Osteoblast (primary cell): ENCODE measurements around the gene KISS1R. TPM values are rescaled to one million over a fixed set of nuclear protein-coding genes. Genes with fewer than 3 reads are reported as not detected.

Experiments
- DNase-seq: peaks from one replicate; pipeline ENCODE4 v3.0.0; 2011; ENCODE audit warnings: low spot score, mixed read lengths; ENCODE audit not compliant: insufficient read length; ENCODE audit errors: missing footprints
- H2AFZ ChIP-seq: 2 replicates; pipeline ENCODE4 v1.6.0; 2011; ENCODE audit warnings: mild to moderate bottlenecking, low read length
- H3K27ac ChIP-seq: 2 replicates; pipeline ENCODE4 v1.5.1; 2011; ENCODE audit warnings: mild to moderate bottlenecking, low read depth, low read length, moderate library complexity
- H3K27me3 ChIP-seq: 2 replicates; pipeline ENCODE4 v1.6.0; 2012; ENCODE audit warnings: mild to moderate bottlenecking, control low read depth, inconsistent platforms, low read length, moderate library complexity; ENCODE audit not compliant: insufficient read depth
- H3K36me3 ChIP-seq: 2 replicates; pipeline ENCODE4 v1.5.1; 2011; ENCODE audit warnings: mild to moderate bottlenecking, low read length, control low read depth, moderate library complexity; ENCODE audit not compliant: insufficient read depth
- H3K4me1 ChIP-seq: 2 replicates; pipeline ENCODE4 v1.5.1; 2011; ENCODE audit warnings: mild to moderate bottlenecking, low read length, control low read depth, moderate library complexity; ENCODE audit not compliant: insufficient read depth
- H3K4me2 ChIP-seq: 2 replicates; pipeline ENCODE4 v1.6.0; 2011; ENCODE audit warnings: mild to moderate bottlenecking, low read length; ENCODE audit not compliant: insufficient read depth
- H3K4me3 ChIP-seq: fragments of 200-600 bp; sonication (generic); 3 replicates; pipeline ENCODE4 v1.5.1; 2012; ENCODE audit warnings: mild to moderate bottlenecking, low read length, inconsistent platforms; ENCODE audit not compliant: insufficient read depth
- H3K79me2 ChIP-seq: 2 replicates; pipeline ENCODE4 v1.6.0; 2012; ENCODE audit warnings: mild to moderate bottlenecking, low read length, control low read depth, inconsistent platforms; ENCODE audit not compliant: insufficient read depth
- H3K9me3 ChIP-seq: 2 replicates; pipeline ENCODE4 v1.5.1; 2011; ENCODE audit warnings: low read depth, low read length, control low read depth
- H4K20me1 ChIP-seq: 2 replicates; pipeline ENCODE4 v1.6.0; 2012; ENCODE audit warnings: mild to moderate bottlenecking, low read length, control low read depth; ENCODE audit not compliant: insufficient read depth
- total RNA-seq: library from RNA; depleted of rRNA; stranded (reverse); fragments of >200 nt; gene quantifications from 2 replicates; pipeline ENCODE4 v1.2.3, GENCODE V29; 2012
- TF ChIP-seq, protein P1 (sequence below): IDR thresholded peaks from 2 replicates; pipeline ENCODE4 v1.5.1; 2011; ENCODE audit warnings: mild to moderate bottlenecking, low read depth, low read length, moderate library complexity; ENCODE audit errors: extremely low read depth

KISS1R gene
- total RNA-seq, 1 donor = not detected

DNA sequence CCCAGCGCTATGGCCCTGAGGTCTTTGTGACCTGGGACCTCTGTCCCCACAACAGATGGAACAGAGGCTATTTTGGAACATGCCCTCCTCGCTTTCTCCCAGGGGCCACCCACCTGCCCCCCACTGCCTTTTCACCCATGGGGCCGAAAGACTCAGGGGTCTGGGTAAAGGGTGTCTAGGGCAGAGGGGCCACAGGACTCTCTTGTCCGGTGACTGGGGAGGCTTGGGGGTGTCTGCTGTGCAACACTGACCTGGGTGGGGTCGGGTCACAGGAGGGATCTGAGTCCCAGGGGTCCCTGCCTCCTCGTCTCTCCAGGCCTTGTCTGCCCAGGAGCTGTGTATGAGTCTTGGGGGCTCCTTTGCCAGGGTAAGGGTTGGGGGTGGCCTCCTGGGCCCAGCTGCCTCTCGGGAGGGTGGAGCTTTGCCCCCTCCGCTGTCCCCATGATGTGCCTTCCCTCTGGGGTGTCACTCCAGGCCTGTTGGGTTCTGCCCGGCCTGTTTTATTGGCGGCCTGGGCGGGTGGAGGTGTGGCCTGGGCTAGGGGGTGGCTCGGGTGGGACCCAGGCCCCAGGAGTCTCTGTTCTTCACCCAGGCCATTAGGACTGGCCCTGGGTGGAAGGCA, 10.8 kb downstream of the KISS1R start:
- peaks cover 3% of the 10 kb centered on the region for H4K20me1 ChIP-seq
- H3K36me3 ChIP-seq = no peaks in the 10 kb centered on the region
- H3K27me3 ChIP-seq = no peaks in the 10 kb centered on the region
- peaks cover 12% of the 10 kb centered on the region for H3K4me1 ChIP-seq
- no peak overlapping the region for H3K4me3 ChIP-seq
- no peak overlapping the region for H2AFZ ChIP-seq
- TF ChIP-seq, protein P1, sequence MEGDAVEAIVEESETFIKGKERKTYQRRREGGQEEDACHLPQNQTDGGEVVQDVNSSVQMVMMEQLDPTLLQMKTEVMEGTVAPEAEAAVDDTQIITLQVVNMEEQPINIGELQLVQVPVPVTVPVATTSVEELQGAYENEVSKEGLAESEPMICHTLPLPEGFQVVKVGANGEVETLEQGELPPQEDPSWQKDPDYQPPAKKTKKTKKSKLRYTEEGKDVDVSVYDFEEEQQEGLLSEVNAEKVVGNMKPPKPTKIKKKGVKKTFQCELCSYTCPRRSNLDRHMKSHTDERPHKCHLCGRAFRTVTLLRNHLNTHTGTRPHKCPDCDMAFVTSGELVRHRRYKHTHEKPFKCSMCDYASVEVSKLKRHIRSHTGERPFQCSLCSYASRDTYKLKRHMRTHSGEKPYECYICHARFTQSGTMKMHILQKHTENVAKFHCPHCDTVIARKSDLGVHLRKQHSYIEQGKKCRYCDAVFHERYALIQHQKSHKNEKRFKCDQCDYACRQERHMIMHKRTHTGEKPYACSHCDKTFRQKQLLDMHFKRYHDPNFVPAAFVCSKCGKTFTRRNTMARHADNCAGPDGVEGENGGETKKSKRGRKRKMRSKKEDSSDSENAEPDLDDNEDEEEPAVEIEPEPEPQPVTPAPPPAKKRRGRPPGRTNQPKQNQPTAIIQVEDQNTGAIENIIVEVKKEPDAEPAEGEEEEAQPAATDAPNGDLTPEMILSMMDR = no peak
- H3K9me3 ChIP-seq = no peaks in the 10 kb centered on the region
- H3K79me2 ChIP-seq = peaks cover 24% of the 10 kb centered on the region
- no peak overlapping the region for H3K27ac ChIP-seq
- peak; percentile 92 for DNase-seq
- no peak overlapping the region for H3K4me2 ChIP-seq

DNA sequence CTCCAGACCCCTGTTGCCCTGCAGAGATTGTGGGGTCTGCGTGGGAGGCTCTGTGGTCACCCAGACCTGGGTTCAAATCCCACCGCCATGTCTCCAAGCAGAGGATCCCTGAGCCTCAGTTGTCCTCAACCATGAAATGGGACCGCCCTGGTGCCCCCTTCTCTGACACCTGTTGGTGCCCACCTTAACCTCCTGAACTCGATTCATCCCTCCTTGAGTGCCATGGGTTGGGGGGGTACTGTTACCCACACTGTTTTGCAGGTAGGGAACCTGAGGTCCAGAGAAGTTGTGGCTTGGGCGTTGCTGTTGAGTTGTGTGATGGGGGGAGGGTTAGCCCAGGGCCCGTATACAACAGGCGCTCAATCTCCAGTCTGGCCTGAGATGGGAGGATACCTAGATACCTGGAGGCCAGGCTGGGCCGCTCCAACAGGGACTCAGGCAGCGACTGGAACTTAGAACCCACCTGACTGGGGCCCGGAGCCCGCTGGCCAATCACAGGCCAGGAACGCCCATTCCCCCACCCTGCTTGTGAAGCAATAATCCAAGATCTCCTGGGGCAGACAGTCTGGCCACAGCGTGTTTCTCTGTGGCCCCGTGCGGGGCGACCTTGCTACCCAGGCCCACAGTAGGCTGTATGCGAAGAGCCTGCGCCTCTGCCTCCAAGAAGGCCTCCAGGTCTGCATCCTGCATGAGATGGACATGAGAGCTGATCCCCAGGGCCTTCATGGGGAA, 11.5 kb downstream of the KISS1R start:
- H3K36me3 ChIP-seq = no peaks in the 10 kb centered on the region
- H3K27ac ChIP-seq = no peak overlapping the region
- no peak overlapping the region for H3K4me2 ChIP-seq
- H3K4me3 ChIP-seq = no peak overlapping the region
- no peaks in the 10 kb centered on the region for H3K9me3 ChIP-seq
- peaks cover 28% of the 10 kb centered on the region for H3K79me2 ChIP-seq
- H3K27me3 ChIP-seq = no peaks in the 10 kb centered on the region
- H3K4me1 ChIP-seq = peaks cover 18% of the 10 kb centered on the region
- no peak overlapping the region for H2AFZ ChIP-seq
- TF ChIP-seq, protein P1 = no peak
- peaks cover 3% of the 10 kb centered on the region for H4K20me1 ChIP-seq
- peak; percentile 95 for DNase-seq

- Histone ChIP-seq H3K27ac (no peak overlapping the region), H3K27me3 (no peaks in the 10 kb centered on the region), H3K4me2 (no peak overlapping the region), H3K36me3 (no peaks in the 10 kb centered on the region), H3K9me3 (no peaks in the 10 kb centered on the region), H3K4me1 (peaks cover 23% of the 10 kb centered on the region), H2AFZ (no peak overlapping the region), H3K79me2 (peaks cover 34% of the 10 kb centered on the region), H4K20me1 (peaks cover 3% of the 10 kb centered on the region), H3K4me3 (no peak overlapping the region)
- peak; percentile 89 for DNase-seq
- TF ChIP-seq, protein P1 = no peak
Observed at GRCh38 chr19:929203-929890, 12.2 kb downstream of the KISS1R start.

GRCh38 chr19:929891-930258, 12.7 kb downstream of the KISS1R start:
- peaks cover 3% of the 10 kb centered on the region for H4K20me1 ChIP-seq
- peaks cover 40% of the 10 kb centered on the region for H3K79me2 ChIP-seq
- peaks cover 20% of the 10 kb centered on the region for H3K4me1 ChIP-seq

More at GRCh38 chr19:929891-930258, 12.7 kb downstream of the KISS1R start:
- H3K9me3 ChIP-seq = no peaks in the 10 kb centered on the region
- no peak overlapping the region for H2AFZ ChIP-seq
- H3K4me3 ChIP-seq = no peak overlapping the region
- no peaks in the 10 kb centered on the region for H3K27me3 ChIP-seq
- no peak overlapping the region for H3K27ac ChIP-seq
- no peaks in the 10 kb centered on the region for H3K36me3 ChIP-seq
- no peak overlapping the region for H3K4me2 ChIP-seq
- DNase-seq = no peak
- TF ChIP-seq, protein P1 = no peak
